ENCODE results near the gene P2RY14.

Gene P2RY14

GRCh38 chr3:151196434-151196833, 81.9 kb downstream of the P2RY14 start:
- H3K27me3 ChIP-seq (replicated peaks; ENCODE audit: control insufficient read depth, insufficient read depth, low read length), result no peaks in the 10 kb centered on the region
- TF ChIP-seq, protein P1, sequence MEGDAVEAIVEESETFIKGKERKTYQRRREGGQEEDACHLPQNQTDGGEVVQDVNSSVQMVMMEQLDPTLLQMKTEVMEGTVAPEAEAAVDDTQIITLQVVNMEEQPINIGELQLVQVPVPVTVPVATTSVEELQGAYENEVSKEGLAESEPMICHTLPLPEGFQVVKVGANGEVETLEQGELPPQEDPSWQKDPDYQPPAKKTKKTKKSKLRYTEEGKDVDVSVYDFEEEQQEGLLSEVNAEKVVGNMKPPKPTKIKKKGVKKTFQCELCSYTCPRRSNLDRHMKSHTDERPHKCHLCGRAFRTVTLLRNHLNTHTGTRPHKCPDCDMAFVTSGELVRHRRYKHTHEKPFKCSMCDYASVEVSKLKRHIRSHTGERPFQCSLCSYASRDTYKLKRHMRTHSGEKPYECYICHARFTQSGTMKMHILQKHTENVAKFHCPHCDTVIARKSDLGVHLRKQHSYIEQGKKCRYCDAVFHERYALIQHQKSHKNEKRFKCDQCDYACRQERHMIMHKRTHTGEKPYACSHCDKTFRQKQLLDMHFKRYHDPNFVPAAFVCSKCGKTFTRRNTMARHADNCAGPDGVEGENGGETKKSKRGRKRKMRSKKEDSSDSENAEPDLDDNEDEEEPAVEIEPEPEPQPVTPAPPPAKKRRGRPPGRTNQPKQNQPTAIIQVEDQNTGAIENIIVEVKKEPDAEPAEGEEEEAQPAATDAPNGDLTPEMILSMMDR (IDR thresholded peaks at IDR 0.05; ENCODE audit: insufficient read depth, low read length, poor library complexity, severe bottlenecking), result no peak
- DNase-seq (ENCODE audit: extremely low read depth, insufficient read length), result no peak

GRCh38 chr3:151195826-151196225, 82.5 kb downstream of the P2RY14 start:
- no peaks in the 10 kb centered on the region for H3K27me3 ChIP-seq (replicated peaks; ENCODE audit: control insufficient read depth, insufficient read depth, low read length)
- H3K36me3 ChIP-seq (ENCODE audit: control insufficient read depth, insufficient read depth, low read length), result no peaks in the 10 kb centered on the region
- H3K4me3 ChIP-seq (replicated peaks; ENCODE audit: low read depth, low read length), result no peak overlapping the region
- TF ChIP-seq, protein P1 (IDR thresholded peaks at IDR 0.05; ENCODE audit: insufficient read depth, low read length, poor library complexity, severe bottlenecking), result no peak
- no peak for DNase-seq (ENCODE audit: extremely low read depth, insufficient read length)

More at GRCh38 chr3:151196434-151196833, 81.9 kb downstream of the P2RY14 start:
- H3K4me3 ChIP-seq (replicated peaks; ENCODE audit: low read depth, low read length), result no peak overlapping the region
- H3K36me3 ChIP-seq (ENCODE audit: control insufficient read depth, insufficient read depth, low read length), result no peaks in the 10 kb centered on the region

- DNase-seq (ENCODE audit: extremely low read depth, insufficient read length), result no peak
Measured at GRCh38 chr3:151192545-151192944, 85.8 kb downstream of the P2RY14 start.

DNA sequence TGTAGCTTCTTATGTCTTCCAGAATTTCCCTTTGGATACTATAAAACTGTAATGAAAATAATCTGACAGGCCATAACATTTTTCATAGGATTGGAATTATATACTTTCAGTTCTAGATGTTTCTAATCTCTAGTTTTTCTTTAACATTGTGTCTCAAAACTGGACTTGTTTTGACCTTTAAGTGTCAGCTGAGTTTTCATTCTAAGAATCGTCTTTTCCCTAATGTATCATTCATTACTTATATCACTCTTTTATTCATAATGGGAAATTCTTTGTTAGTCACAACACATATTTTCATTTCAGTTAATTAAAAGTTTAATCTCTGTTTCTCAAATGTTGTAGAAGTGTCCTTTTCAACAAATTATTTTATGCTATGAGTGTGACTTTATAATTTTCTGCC, 87.2 kb downstream of the P2RY14 start:
- Histone ChIP-seq H3K27me3 (replicated peaks; ENCODE audit: control insufficient read depth, insufficient read depth, low read length) (no peaks in the 10 kb centered on the region), H3K4me3 (replicated peaks; ENCODE audit: low read depth, low read length) (no peak overlapping the region), H3K36me3 (ENCODE audit: control insufficient read depth, insufficient read depth, low read length) (no peaks in the 10 kb centered on the region)
- no peak for DNase-seq (ENCODE audit: extremely low read depth, insufficient read length)
- TF ChIP-seq, protein P1 (IDR thresholded peaks at IDR 0.05; ENCODE audit: insufficient read depth, low read length, poor library complexity, severe bottlenecking), result no peak

More at GRCh38 chr3:151192545-151192944, 85.8 kb downstream of the P2RY14 start:
- H3K4me3 ChIP-seq (replicated peaks; ENCODE audit: low read depth, low read length), result no peak overlapping the region
- TF ChIP-seq, protein P1 (IDR thresholded peaks at IDR 0.05; ENCODE audit: insufficient read depth, low read length, poor library complexity, severe bottlenecking), result no peak
- H3K27me3 ChIP-seq (replicated peaks; ENCODE audit: control insufficient read depth, insufficient read depth, low read length), result no peaks in the 10 kb centered on the region
- no peaks in the 10 kb centered on the region for H3K36me3 ChIP-seq (ENCODE audit: control insufficient read depth, insufficient read depth, low read length)

GRCh38 chr3:151183265-151183671, 95.1 kb downstream of the P2RY14 start:
- Histone ChIP-seq H3K27me3 (replicated peaks; ENCODE audit: control insufficient read depth, insufficient read depth, low read length) (no peaks in the 10 kb centered on the region), H3K4me3 (replicated peaks; ENCODE audit: low read depth, low read length) (no peak overlapping the region), H3K36me3 (ENCODE audit: control insufficient read depth, insufficient read depth, low read length) (no peaks in the 10 kb centered on the region)
- TF ChIP-seq, protein P1 (IDR thresholded peaks at IDR 0.05; ENCODE audit: insufficient read depth, low read length, poor library complexity, severe bottlenecking), result no peak
- DNase-seq (ENCODE audit: extremely low read depth, insufficient read length), result no peak

Data from GM06990 (cell line).